MM.1S (cell line): ENCODE measurements around the gene AP3S1.
"Not testable (repeated sequence)": the region's sequence is repeated elsewhere in the genome, so short reads cannot be mapped to it uniquely, and the experiment has no call there.

Source experiments
- DNase-seq: peaks from one replicate; pipeline ENCODE4 v3.0.0-alpha.2; 2015
- H2AFZ ChIP-seq: fragments of 300-600 bp; sonication (generic); 2 replicates; pipeline ENCODE4 v1.6.0; 2016; ENCODE audit warnings: antibody characterized with exemption, low read length
- H3F3A ChIP-seq: fragments of 300-600 bp; sonication (generic); 2 replicates; pipeline ENCODE4 v1.6.1; 2016; ENCODE audit warnings: mild to moderate bottlenecking, antibody characterized with exemption, low read length, moderate library complexity, mixed read lengths; ENCODE audit not compliant: insufficient read depth
- H3K27ac ChIP-seq: fragments of 300-600 bp; sonication (generic); 2 replicates; pipeline ENCODE4 v1.5.1; 2016; ENCODE audit warnings: mild to moderate bottlenecking, low read length
- H3K27me3 ChIP-seq: fragments of 300-600 bp; sonication (generic); replicated peaks from 2 replicates; pipeline ENCODE4 v1.6.0; 2016; ENCODE audit warnings: low read length; ENCODE audit not compliant: insufficient read depth
- H3K36me3 ChIP-seq: fragments of 300-600 bp; sonication (generic); replicated peaks from 2 replicates; pipeline ENCODE4 v1.6.1; 2016; ENCODE audit warnings: mild to moderate bottlenecking, low read length, mixed read lengths; ENCODE audit not compliant: insufficient read depth
- H3K4me1 ChIP-seq: fragments of 300-600 bp; sonication (generic); 2 replicates; pipeline ENCODE4 v1.6.1; 2016; ENCODE audit warnings: low read length, mixed read lengths
- H3K4me2 ChIP-seq: fragments of 300-600 bp; sonication (generic); 2 replicates; pipeline ENCODE4 v1.6.0; 2016; ENCODE audit warnings: low read depth, low read length
- H3K4me3 ChIP-seq: fragments of 300-600 bp; sonication (generic); 2 replicates; pipeline ENCODE4 v1.5.1; 2016; ENCODE audit warnings: low read length, mixed read lengths
- H3K79me2 ChIP-seq: fragments of 300-600 bp; sonication (generic); 2 replicates; pipeline ENCODE4 v1.6.1; 2016; ENCODE audit warnings: mixed run types, low read length, mixed read lengths
- H3K9ac ChIP-seq: fragments of 300-600 bp; sonication (generic); 2 replicates; pipeline ENCODE4 v1.6.1; 2016; ENCODE audit warnings: low read length, mixed read lengths
- H3K9me2 ChIP-seq: fragments of 300-600 bp; sonication (generic); replicated peaks from 2 replicates; pipeline ENCODE4 v1.6.1; 2016; ENCODE audit warnings: mild to moderate bottlenecking, low read length, mixed read lengths; ENCODE audit not compliant: insufficient read depth
- H3K9me3 ChIP-seq: fragments of 300-600 bp; sonication (generic); replicated peaks from 2 replicates; pipeline ENCODE4 v1.6.1; 2016; ENCODE audit warnings: mild to moderate bottlenecking, low read length, mixed read lengths; ENCODE audit not compliant: insufficient read depth
- H4K20me1 ChIP-seq: fragments of 300-600 bp; sonication (generic); 2 replicates; pipeline ENCODE4 v1.6.1; 2016; ENCODE audit warnings: mild to moderate bottlenecking, low read length, moderate library complexity, mixed read lengths; ENCODE audit not compliant: insufficient read depth
- CTCF ChIP-seq: fragments of 300-600 bp; sonication (generic); IDR thresholded peaks from 2 replicates; pipeline ENCODE4 v1.5.1; 2016; ENCODE audit warnings: antibody characterized with exemption, low read length, mixed read lengths
- EZH2 ChIP-seq: fragments of 300-600 bp; sonication (generic); optimal IDR thresholded peaks from 2 replicates; pipeline ENCODE3; 2017; ENCODE audit warnings: low read depth, mild to moderate bottlenecking, antibody characterized with exemption, low read length, mixed read lengths
- EZH2phosphoT487 ChIP-seq: fragments of 300-600 bp; sonication (generic); IDR thresholded peaks from 2 replicates; pipeline ENCODE4 v1.6.1; 2018; ENCODE audit warnings: antibody characterized with exemption, low read length

AP3S1 gene

GRCh38 chr5:115920171-115920725 is 78.5 kb downstream of the AP3S1 start:
- DNase-seq: no peak
- no peaks in the 10 kb centered on the region for H3K27me3 ChIP-seq
- H4K20me1 ChIP-seq: no peaks in the 10 kb centered on the region
- no peak overlapping the region for H3K9ac ChIP-seq
- no peaks in the 10 kb centered on the region for H3K4me1 ChIP-seq
- no peaks in the 10 kb centered on the region for H3K9me3 ChIP-seq
- no peaks in the 10 kb centered on the region for H3F3A ChIP-seq
- H3K27ac ChIP-seq: no peak overlapping the region
- TF ChIP-seq EZH2 (no peak), CTCF (no peak), EZH2phosphoT487 (no peak)
- no peaks in the 10 kb centered on the region for H3K79me2 ChIP-seq
- no peak overlapping the region for H3K4me3 ChIP-seq
- H3K36me3 ChIP-seq: no peaks in the 10 kb centered on the region
- H2AFZ ChIP-seq: no peak overlapping the region
- H3K4me2 ChIP-seq: no peak overlapping the region
- no peaks in the 10 kb centered on the region for H3K9me2 ChIP-seq

GRCh38 chr5:115928578-115929407 is 87.1 kb downstream of the AP3S1 start:
- not testable (repeated sequence) for H3K4me2 ChIP-seq, H3K4me1 ChIP-seq, H3K9ac ChIP-seq, DNase-seq, H3K27me3 ChIP-seq, H3F3A ChIP-seq, H2AFZ ChIP-seq, H3K27ac ChIP-seq, H3K9me2 ChIP-seq, H3K9me3 ChIP-seq, H3K36me3 ChIP-seq, H3K79me2 ChIP-seq, H3K4me3 ChIP-seq, H4K20me1 ChIP-seq

- not testable (repeated sequence) for H3F3A ChIP-seq, H3K79me2 ChIP-seq, H3K4me3 ChIP-seq, H3K4me1 ChIP-seq, H3K27ac ChIP-seq, H3K27me3 ChIP-seq, H3K4me2 ChIP-seq, H3K9ac ChIP-seq, H3K9me2 ChIP-seq, H3K9me3 ChIP-seq, H3K36me3 ChIP-seq, DNase-seq, H2AFZ ChIP-seq, H4K20me1 ChIP-seq
These were observed 88.4 kb downstream of the AP3S1 start for GRCh38 chr5:115930171-115930570.

- Histone ChIP-seq H3K27ac (no peak overlapping the region), H2AFZ (no peak overlapping the region), H4K20me1 (no peaks in the 10 kb centered on the region), H3K9me2 (no peaks in the 10 kb centered on the region), H3K9me3 (no peaks in the 10 kb centered on the region), H3K27me3 (no peaks in the 10 kb centered on the region), H3K9ac (no peak overlapping the region), H3K36me3 (no peaks in the 10 kb centered on the region), H3K4me3 (no peak overlapping the region), H3K4me1 (no peaks in the 10 kb centered on the region), H3F3A (no peaks in the 10 kb centered on the region), H3K4me2 (no peak overlapping the region), H3K79me2 (no peaks in the 10 kb centered on the region)
- DNase-seq: no peak
- no peak for TF ChIP-seq EZH2
- no peak for TF ChIP-seq CTCF
- TF ChIP-seq EZH2phosphoT487: no peak
These were observed 89.0 kb downstream of the AP3S1 start for GRCh38 chr5:115930630-115931337.
